ENCODE measurements around the gene OSBPL3. TPM values are rescaled to one million over a fixed set of nuclear protein-coding genes. Genes with fewer than 3 reads are reported as not detected.

The OSBPL3 gene
- total RNA-seq, 1 experiment from 2014 or later = 11.6 TPM

DNA sequence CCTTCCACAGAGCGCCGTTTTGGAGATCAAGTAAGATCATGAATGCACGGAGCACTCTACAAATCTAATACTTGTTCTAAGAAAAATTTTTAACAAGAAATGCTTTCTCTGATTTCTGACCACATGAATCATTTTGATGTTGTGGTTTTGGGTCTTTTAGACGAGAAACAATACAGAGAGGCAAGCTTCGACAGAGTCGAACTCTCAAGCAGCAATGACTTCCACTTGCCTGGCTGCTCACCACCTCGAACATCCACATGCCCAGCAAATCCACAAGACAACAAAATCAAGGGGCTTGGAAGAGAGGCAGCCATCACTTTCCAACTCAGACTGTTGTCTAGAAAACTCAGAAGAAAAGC lies 153.3 kb downstream of the OSBPL3 start:
- BruUV-seq (replicated peaks) = no TSS peak
- Histone ChIP-seq H3K79me2 (ENCODE audit: low read length) (no peaks in the 10 kb centered on the region), H3K36me3 (ENCODE audit: low read depth, low read length) (peaks cover 11% of the 10 kb centered on the region), H4K20me1 (ENCODE audit: low read length) (no peaks in the 10 kb centered on the region), H3K27me3 (ENCODE audit: low read length) (no peaks in the 10 kb centered on the region), H3K27ac (ENCODE audit: low read length) (peak overlapping the region; percentile 94), H3K4me3 (ENCODE audit: low read length) (peak overlapping the region; percentile 11; the same call in 1 of the 2 replicates), H3K9me3 (ENCODE audit: low read length) (no peaks in the 10 kb centered on the region), H2AFZ (ENCODE audit: low read length) (no peak overlapping the region), H3K4me1 (ENCODE audit: insufficient read depth, low read length) (peaks cover 59% of the 10 kb centered on the region), H3K9ac (ENCODE audit: low read length) (peak overlapping the region; percentile 32), H3F3A (ENCODE audit: low read length, unreplicated experiment) (peaks cover 6% of the 10 kb centered on the region), H3K9me2 (replicated peaks; ENCODE audit: low read length) (no peaks in the 10 kb centered on the region), H3K4me2 (ENCODE audit: low read length) (peak overlapping the region; percentile 74)
- TF ChIP-seq CTCF (conservative IDR thresholded peaks at IDR 0.05; ENCODE audit: low read depth, low read length) (no peak), EZH2phosphoT487 (IDR thresholded peaks at IDR 0.05; ENCODE audit: borderline replicate concordance, low read length) (no peak), EZH2 (IDR thresholded peaks at IDR 0.05; ENCODE audit: low read length, unreplicated experiment) (no peak)
- intact Hi-C loops (cut with micrococcal nuclease) = loop anchor here (10.0 kb wide), 1 partner anchor 1492 kb away; no protein-coding TSS in a partner anchor
- CTCF ChIA-PET = no interaction called here
- ATAC-seq (no peak), DNase-seq (no peak)
- POLR2A ChIA-PET (ENCODE audit: unreplicated experiment) = interaction anchor here (0.5 to 0.6 kb wide), 2 partner anchors 14 to 152 kb away, joined by 3 to 4 read pairs; no protein-coding TSS in a partner anchor

GRCh38 chr7:24825931-24826661 lies 153.9 kb downstream of the OSBPL3 start:
- H3K9ac ChIP-seq (ENCODE audit: low read length) = peak overlapping the region; percentile 54
- TF ChIP-seq EZH2phosphoT487 (IDR thresholded peaks at IDR 0.05; ENCODE audit: borderline replicate concordance, low read length) (no peak), CTCF (conservative IDR thresholded peaks at IDR 0.05; ENCODE audit: low read depth, low read length) (no peak), EZH2 (IDR thresholded peaks at IDR 0.05; ENCODE audit: low read length, unreplicated experiment) (no peak)
- ChIA-PET CTCF (interaction anchor here (0.6 kb wide), 2 partner anchors 14 to 159 kb away, joined by 3 to 4 read pairs; no protein-coding TSS in a partner anchor), POLR2A (ENCODE audit: unreplicated experiment) (no interaction called here)
- peaks cover 11% of the 10 kb centered on the region for H3K36me3 ChIP-seq (ENCODE audit: low read depth, low read length)
- H3F3A ChIP-seq (ENCODE audit: low read length, unreplicated experiment) = peaks cover 6% of the 10 kb centered on the region
- H3K4me3 ChIP-seq (ENCODE audit: low read length) = peak overlapping the region; percentile 37; the same call in 1 of the 2 replicates
- no TSS peak for BruUV-seq (replicated peaks)
- ATAC-seq (peak; percentile 77), DNase-seq (peak; percentile 94)
- peak overlapping the region; percentile 74 for H3K4me2 ChIP-seq (ENCODE audit: low read length)
- peaks cover 58% of the 10 kb centered on the region for H3K4me1 ChIP-seq (ENCODE audit: insufficient read depth, low read length)
- intact Hi-C loops (cut with micrococcal nuclease) = loop anchor here (10.0 kb wide), 1 partner anchor 1491 kb away; no protein-coding TSS in a partner anchor
- no peaks in the 10 kb centered on the region for H3K79me2 ChIP-seq (ENCODE audit: low read length)
- H3K9me2 ChIP-seq (replicated peaks; ENCODE audit: low read length) = no peaks in the 10 kb centered on the region
- H3K27me3 ChIP-seq (ENCODE audit: low read length) = no peaks in the 10 kb centered on the region
- H2AFZ ChIP-seq (ENCODE audit: low read length) = no peak overlapping the region
- H3K9me3 ChIP-seq (ENCODE audit: low read length) = no peaks in the 10 kb centered on the region
- no peaks in the 10 kb centered on the region for H4K20me1 ChIP-seq (ENCODE audit: low read length)
- H3K27ac ChIP-seq (ENCODE audit: low read length) = peak overlapping the region; percentile 94

- DNase-seq = peak; percentile 44
These were observed 154.6 kb downstream of the OSBPL3 start for GRCh38 chr7:24825381-24825794.

More at GRCh38 chr7:24825381-24825794, 154.6 kb downstream of the OSBPL3 start:
- Histone ChIP-seq H3K27me3 (ENCODE audit: low read length) (no peaks in the 10 kb centered on the region), H3K4me2 (ENCODE audit: low read length) (peak overlapping the region; percentile 74), H2AFZ (ENCODE audit: low read length) (no peak overlapping the region), H3K9me3 (ENCODE audit: low read length) (no peaks in the 10 kb centered on the region), H3K79me2 (ENCODE audit: low read length) (no peaks in the 10 kb centered on the region), H3K4me3 (ENCODE audit: low read length) (peak overlapping the region; percentile 37; the same call in 1 of the 2 replicates), H3K9ac (ENCODE audit: low read length) (peak overlapping the region; percentile 54; the same call in 1 of the 2 replicates), H4K20me1 (ENCODE audit: low read length) (no peaks in the 10 kb centered on the region), H3F3A (ENCODE audit: low read length, unreplicated experiment) (peaks cover 6% of the 10 kb centered on the region), H3K36me3 (ENCODE audit: low read depth, low read length) (peaks cover 11% of the 10 kb centered on the region), H3K4me1 (ENCODE audit: insufficient read depth, low read length) (peaks cover 57% of the 10 kb centered on the region), H3K27ac (ENCODE audit: low read length) (peak overlapping the region; percentile 94), H3K9me2 (replicated peaks; ENCODE audit: low read length) (no peaks in the 10 kb centered on the region)
- POLR2A ChIA-PET (ENCODE audit: unreplicated experiment) = no interaction called here
- peak; percentile 17 for ATAC-seq
- intact Hi-C loops (cut with micrococcal nuclease) = loop anchor here (10.0 kb wide), 1 partner anchor 1491 kb away; no protein-coding TSS in a partner anchor
- CTCF ChIA-PET = interaction anchor here (0.6 to 0.8 kb wide), 2 partner anchors 13 to 130 kb away, joined by 4 read pairs; no protein-coding TSS in a partner anchor
- BruUV-seq (replicated peaks) = no TSS peak
- no peak for TF ChIP-seq EZH2 (IDR thresholded peaks at IDR 0.05; ENCODE audit: low read length, unreplicated experiment)
- TF ChIP-seq CTCF (conservative IDR thresholded peaks at IDR 0.05; ENCODE audit: low read depth, low read length) = no peak
- TF ChIP-seq EZH2phosphoT487 (IDR thresholded peaks at IDR 0.05; ENCODE audit: borderline replicate concordance, low read length) = no peak
